ENCODE results near the gene SEC22B. TPM values are rescaled to one million over a fixed set of nuclear protein-coding genes. Genes with fewer than 3 reads are reported as not detected.
"Not testable (repeated sequence)": the region's sequence is repeated elsewhere in the genome, so short reads cannot be mapped to it uniquely, and the experiment has no call there.

SEC22B gene
- polyA plus RNA-seq, 2 of the 4 experiments (the other 2 are of a cell fraction) = 11.2 to 17.7 TPM

DNA sequence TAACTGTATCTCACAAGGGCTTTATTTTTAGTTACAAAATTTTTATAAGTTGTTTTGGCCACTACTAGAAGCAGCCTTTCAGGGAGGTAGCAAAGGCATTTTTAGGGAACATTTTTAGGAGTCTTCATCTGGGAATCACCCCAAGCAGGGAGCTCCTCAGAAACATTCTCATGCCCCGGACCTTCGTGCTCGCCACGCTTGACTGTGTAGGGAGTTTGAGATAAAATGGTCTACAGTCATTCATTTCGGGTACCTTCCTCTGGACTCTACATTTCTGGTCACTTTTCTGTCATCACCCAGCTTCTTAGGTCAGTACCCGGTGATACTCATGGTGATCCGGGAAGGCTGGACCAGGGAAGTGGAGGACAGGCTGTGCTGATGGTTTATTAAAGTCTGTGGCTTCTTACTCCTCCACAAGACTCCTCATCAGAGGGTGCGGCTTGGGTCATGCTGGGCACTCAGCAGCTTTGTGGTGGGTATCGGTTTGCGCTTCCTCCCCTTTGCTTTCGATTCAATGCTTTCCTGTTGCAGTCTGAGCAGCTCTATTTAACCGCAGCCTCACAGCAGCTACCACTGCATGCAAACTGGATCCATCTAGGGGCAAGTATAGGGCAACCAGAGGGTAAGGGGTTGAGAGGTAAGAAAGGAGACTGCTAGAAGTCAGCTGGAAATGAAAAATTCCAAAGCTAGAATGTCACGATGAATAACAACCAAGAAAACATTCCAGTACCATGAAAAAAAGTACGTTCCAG is 33.6 kb downstream of the SEC22B start:
- CTCF ChIA-PET; H3K9me3 ChIP-seq; H3K4me1 ChIP-seq; POLR2A ChIA-PET; H3K27ac ChIP-seq; H3K4me3 ChIP-seq; H3K4me2 ChIP-seq; ATAC-seq; FAIRE-seq; DNase-seq (ENCODE audit: low read depth in 1 of 2, low spot score in 1 of 2): not testable (repeated sequence)
- 85% methylated on average over 7 of the region's 14 CpGs for WGBS (ENCODE audit: missing lambda C conversion rate)

DNA sequence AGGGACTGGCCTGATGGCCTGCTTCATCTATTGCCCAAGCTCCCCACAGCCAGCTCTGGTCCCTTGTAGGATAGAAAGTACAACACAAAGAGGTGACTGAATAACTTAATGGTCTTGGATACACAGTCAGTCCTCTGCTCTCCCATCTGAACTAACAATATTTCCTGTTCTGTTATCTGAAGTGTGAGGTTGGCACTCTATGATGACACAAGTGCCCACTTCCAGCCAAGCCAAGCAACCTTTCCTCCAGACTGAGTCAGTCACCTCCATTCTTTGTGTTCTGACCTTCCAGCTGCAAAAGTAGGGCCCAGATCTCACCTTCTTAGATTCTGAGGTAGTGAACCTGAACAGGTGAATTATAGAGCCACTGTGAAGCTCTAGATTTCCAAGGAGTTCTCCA is 34.5 kb downstream of the SEC22B start:
- DNase-seq (ENCODE audit: low read depth in 1 of 2, low spot score in 1 of 2); ATAC-seq; H3K27ac ChIP-seq; H3K4me1 ChIP-seq; H3K9me3 ChIP-seq; H3K4me3 ChIP-seq; CTCF ChIA-PET; POLR2A ChIA-PET; FAIRE-seq; H3K4me2 ChIP-seq: not testable (repeated sequence)

DNA sequence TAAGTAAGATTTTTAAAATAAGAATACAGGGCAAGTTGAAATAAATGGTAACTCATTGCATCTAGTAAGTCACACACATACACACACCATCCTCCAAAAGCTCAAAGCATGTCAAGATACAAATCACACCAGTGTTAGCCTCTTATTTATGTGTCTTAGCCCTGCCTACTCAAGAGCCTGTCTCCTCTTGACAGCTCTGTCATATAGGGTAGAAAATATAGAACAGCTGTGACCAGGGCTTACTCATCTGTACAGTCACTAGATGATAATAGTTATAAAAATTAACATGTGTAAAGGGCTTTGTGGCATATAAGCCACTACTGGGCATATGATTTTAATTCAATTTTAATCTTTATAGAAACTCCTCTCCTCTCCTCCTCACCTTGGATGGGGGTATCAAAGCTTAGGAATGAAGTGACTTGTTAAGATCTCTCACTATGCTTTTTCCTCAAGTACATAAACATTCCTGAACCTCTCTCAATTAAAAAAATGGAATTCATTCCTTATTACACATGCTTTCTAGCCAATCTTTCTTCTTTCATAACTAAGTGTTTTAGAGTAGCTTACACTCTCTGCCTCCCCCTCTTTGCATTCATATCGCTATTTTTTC is 35.6 kb downstream of the SEC22B start:
- H3K4me1 ChIP-seq; ATAC-seq; H3K4me3 ChIP-seq; CTCF ChIA-PET; H3K9me3 ChIP-seq; POLR2A ChIA-PET; FAIRE-seq; H3K27ac ChIP-seq; DNase-seq (ENCODE audit: low read depth in 1 of 2, low spot score in 1 of 2); H3K4me2 ChIP-seq: not testable (repeated sequence)
- 89% methylated on average over 1 of the region's 1 CpG for WGBS (ENCODE audit: missing lambda C conversion rate)

DNA sequence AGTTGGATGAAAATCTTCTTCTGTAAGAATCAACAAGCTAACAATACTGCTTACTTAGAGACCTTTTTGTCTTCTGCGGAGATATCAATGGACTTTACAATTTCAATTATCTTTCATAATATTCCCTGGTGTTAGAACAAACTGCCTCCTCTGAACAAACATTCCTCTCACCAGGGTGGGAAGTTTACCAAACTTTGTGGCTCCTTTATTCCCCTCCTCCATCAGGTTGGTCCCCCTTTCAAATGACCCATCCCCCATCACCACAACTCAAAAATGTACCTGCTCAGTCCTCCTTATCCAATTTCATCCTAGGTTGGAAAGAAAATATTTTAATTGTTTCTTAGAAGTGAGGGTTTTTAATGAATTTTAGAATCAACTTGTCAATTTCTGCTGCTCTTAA is 40.2 kb downstream of the SEC22B start:
- WGBS (ENCODE audit: missing lambda C conversion rate) = 87% methylated on average over 1 of the region's 1 CpG
- FAIRE-seq; H3K4me2 ChIP-seq; H3K27ac ChIP-seq; POLR2A ChIA-PET; H3K4me1 ChIP-seq; H3K4me3 ChIP-seq; H3K9me3 ChIP-seq; DNase-seq (ENCODE audit: low read depth in 1 of 2, low spot score in 1 of 2); ATAC-seq; CTCF ChIA-PET: not testable (repeated sequence)

DNA sequence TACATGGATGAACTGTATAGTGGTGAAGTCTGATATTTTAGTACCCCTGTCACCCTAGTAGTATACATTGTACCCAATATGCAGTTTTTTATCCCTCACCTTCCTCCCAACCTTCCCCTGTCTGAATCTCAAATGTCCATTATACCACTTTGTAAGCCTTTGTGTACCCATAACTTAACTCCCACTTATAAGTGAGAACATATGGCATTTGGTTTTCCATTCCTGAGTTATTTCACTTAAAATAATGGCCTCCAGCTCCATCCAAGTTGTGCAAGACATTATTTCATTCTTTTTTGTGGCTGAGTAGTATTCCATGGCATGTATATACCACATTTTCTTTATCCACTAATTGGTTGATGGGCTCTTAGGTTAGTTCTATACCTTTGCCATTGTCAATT is 42.4 kb downstream of the SEC22B start:
- ATAC-seq, FAIRE-seq, CTCF ChIA-PET: not testable (repeated sequence)

DNA sequence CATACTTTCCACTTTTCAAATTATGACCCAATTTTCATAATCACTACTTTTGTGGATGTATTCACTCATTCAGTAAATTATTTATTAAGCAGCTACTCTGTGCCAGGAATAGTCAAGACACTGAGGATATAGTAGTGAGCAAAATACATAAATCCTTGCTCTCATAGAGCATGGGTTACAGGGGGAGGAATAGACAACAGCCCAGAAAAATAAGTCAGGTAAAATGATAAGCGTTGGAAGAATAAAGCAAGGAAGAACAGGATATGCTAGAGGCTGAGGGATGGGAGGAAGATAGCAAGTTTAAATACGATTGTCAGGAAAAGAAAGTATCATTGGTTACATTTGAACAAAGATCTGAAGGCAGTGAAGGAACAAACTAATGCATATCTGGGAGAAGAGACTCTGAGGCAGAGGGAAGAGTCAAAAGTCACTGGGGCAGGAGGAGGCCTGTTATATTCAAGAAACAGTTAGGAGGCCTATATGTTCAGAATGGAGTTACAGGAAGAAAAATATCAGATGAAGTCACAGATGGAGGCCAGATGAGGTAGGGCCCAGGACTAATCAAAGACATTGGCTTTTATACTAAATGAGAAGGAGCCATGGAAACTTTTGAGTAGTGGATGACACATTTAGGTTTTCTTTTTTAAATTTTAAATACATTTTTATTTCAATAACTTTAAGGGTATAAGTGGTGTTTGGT is 42.9 kb downstream of the SEC22B start:
- ATAC-seq (no peak), DNase-seq (ENCODE audit: low read depth in 1 of 2, low spot score in 1 of 2) (no peak), FAIRE-seq (no peak)
- Histone ChIP-seq H3K4me2 (no peak overlapping the region), H3K9me3 (no peaks in the 10 kb centered on the region), H3K4me3 (no peak overlapping the region), H3K27ac (no peak overlapping the region), H3K4me1 (peaks cover 5% of the 10 kb centered on the region; the same call in 2 of the 3 replicates)
- no peak for TF ChIP-seq HDAC2 (IDR thresholded peaks at IDR 0.05)
- TF ChIP-seq, protein P1, sequence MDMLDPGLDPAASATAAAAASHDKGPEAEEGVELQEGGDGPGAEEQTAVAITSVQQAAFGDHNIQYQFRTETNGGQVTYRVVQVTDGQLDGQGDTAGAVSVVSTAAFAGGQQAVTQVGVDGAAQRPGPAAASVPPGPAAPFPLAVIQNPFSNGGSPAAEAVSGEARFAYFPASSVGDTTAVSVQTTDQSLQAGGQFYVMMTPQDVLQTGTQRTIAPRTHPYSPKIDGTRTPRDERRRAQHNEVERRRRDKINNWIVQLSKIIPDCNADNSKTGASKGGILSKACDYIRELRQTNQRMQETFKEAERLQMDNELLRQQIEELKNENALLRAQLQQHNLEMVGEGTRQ (IDR thresholded peaks at IDR 0.05) = no peak
- no peak for TF ChIP-seq RCOR1 (IDR thresholded peaks at IDR 0.05; ENCODE audit: low read depth, low read length)
- no peak for TF ChIP-seq EP300 (IDR thresholded peaks at IDR 0.05)
- TF ChIP-seq NFE2L2 (conservative IDR thresholded peaks at IDR 0.05; ENCODE audit: low read length) = no peak
- no peak for TF ChIP-seq BHLHE40 (IDR thresholded peaks at IDR 0.05; ENCODE audit: low read depth, low read length)
- no peak for TF ChIP-seq NR3C1 (IDR thresholded peaks at IDR 0.05)
- TF ChIP-seq, protein P2, sequence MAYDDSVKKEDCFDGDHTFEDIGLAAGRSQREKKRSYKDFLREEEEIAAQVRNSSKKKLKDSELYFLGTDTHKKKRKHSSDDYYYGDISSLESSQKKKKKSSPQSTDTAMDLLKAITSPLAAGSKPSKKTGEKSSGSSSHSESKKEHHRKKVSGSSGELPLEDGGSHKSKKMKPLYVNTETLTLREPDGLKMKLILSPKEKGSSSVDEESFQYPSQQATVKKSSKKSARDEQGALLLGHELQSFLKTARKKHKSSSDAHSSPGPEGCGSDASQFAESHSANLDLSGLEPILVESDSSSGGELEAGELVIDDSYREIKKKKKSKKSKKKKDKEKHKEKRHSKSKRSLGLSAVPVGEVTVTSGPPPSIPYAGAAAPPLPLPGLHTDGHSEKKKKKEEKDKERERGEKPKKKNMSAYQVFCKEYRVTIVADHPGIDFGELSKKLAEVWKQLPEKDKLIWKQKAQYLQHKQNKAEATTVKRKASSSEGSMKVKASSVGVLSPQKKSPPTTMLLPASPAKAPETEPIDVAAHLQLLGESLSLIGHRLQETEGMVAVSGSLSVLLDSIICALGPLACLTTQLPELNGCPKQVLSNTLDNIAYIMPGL (CRISPR knock-in tag; IDR thresholded peaks at IDR 0.05; ENCODE audit: borderline replicate concordance) = no peak
- no peak for TF ChIP-seq HOXB5 (CRISPR knock-in tag; IDR thresholded peaks at IDR 0.05)
- no peak for TF ChIP-seq FOSB (CRISPR knock-in tag; IDR thresholded peaks at IDR 0.05)
- no peak for TF ChIP-seq HEYL (CRISPR knock-in tag; IDR thresholded peaks at IDR 0.05)
- TF ChIP-seq MAFK (IDR thresholded peaks at IDR 0.05; ENCODE audit: partially characterized antibody) = no peak
- no peak for TF ChIP-seq CBX8 (IDR thresholded peaks at IDR 0.05)
- no peak for TF ChIP-seq EHF (CRISPR knock-in tag; IDR thresholded peaks at IDR 0.05)
- no peak for TF ChIP-seq CHD2 (IDR thresholded peaks at IDR 0.05; ENCODE audit: low read length, partially characterized antibody)
- WGBS (ENCODE audit: missing lambda C conversion rate) = 87% methylated on average over 2 of the region's 2 CpGs
- POLR2A ChIA-PET = no interaction called here
- CTCF ChIA-PET = no interaction called here

More for the DNA sequence above, 42.4 kb downstream of the SEC22B start:
- DNase-seq (ENCODE audit: low read depth in 1 of 2, low spot score in 1 of 2); H3K4me3 ChIP-seq; H3K9me3 ChIP-seq; H3K27ac ChIP-seq; H3K4me2 ChIP-seq; H3K4me1 ChIP-seq; POLR2A ChIA-PET: not testable (repeated sequence)

DNA sequence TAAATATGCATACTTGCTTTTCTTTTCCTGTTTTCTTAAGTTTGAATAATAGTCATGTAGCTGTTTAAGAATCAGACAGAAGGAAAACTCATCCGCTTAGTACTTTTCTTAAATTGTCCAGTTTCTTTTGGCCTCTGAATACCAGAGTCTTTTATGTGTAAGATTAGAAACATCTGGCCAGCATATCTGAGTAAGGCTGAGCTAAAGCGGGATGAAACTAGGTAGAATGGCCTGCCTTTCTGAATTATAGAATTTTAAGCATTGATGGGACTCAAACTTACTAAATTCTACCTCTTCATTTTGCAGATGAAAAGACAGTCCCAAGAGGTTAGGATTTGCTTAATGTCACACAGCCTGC is 43.9 kb downstream of the SEC22B start:
- H3K4me2 ChIP-seq = peak overlapping the region; percentile 54
- H3K27ac ChIP-seq; FAIRE-seq; POLR2A ChIA-PET; H3K4me1 ChIP-seq; ATAC-seq; DNase-seq (ENCODE audit: low read depth in 1 of 2, low spot score in 1 of 2); H3K9me3 ChIP-seq; H3K4me3 ChIP-seq; CTCF ChIA-PET: not testable (repeated sequence)
- WGBS (ENCODE audit: missing lambda C conversion rate) = 98% methylated on average over 2 of the region's 2 CpGs

All from A549 (cell line).